B cell (primary cell): ENCODE measurements around the gene TBRG1. TPM values are rescaled to one million over a fixed set of nuclear protein-coding genes. Genes with fewer than 3 reads are reported as not detected.

Experiments
- ATAC-seq: fragments of 200-7000 bp; cut with Tn5 transposase; one replicate; pipeline ENCODE4 v1.10.0; 2021; ENCODE audit warnings: low read depth, mild to moderate bottlenecking, moderate number of reproducible peaks, moderate library complexity
- CTCF ChIA-PET: fragments of 350-600 bp; sonication (Branson Sonifier 250); formaldehyde crosslinking; loops from one replicate; lab custom pipeline; 2021; ENCODE audit warnings: antibody characterized with exemption, inconsistent platforms; lab: Charles Lee
- POLR2A ChIA-PET: fragments of 350-600 bp; sonication (Branson Sonifier 250); formaldehyde crosslinking; loops from one replicate; lab custom pipeline; 2021; ENCODE audit warnings: antibody characterized with exemption; lab: Charles Lee
- DNase-seq: peaks from one replicate; pipeline ENCODE4 v3.0.0; 2013
- H2AFZ ChIP-seq: 2 replicates; pipeline ENCODE4 v1.6.1; 2012; ENCODE audit warnings: mild to moderate bottlenecking, low read depth, low read length; ENCODE audit not compliant: insufficient read depth, poor library complexity, severe bottlenecking
- H3K27ac ChIP-seq, 2 donors: 1 replicate in 1 of 2; 2 replicates in 1 of 2; pipeline ENCODE4 v1.5.1; 2012 to 2013; ENCODE audit warnings: low read length in 2 of 2, mild to moderate bottlenecking in 2 of 2, moderate library complexity in 1 of 2
- H3K27me3 ChIP-seq, 4 experiments: fragments of 200-600 bp in 1 of 4; sonication (generic) in 1 of 4; replicated peaks in 1 of 4; 1 replicate in 2 of 4; 2 replicates in 2 of 4; pipeline versions ENCODE4 v1.6.1 to v1.7.0; 2013 to 2016; ENCODE audit warnings: low read length in 3 of 4, mild to moderate bottlenecking in 2 of 4, mixed read lengths in 1 of 4, moderate library complexity in 1 of 4; ENCODE audit not compliant: insufficient read depth in 4 of 4, control insufficient read depth in 3 of 4; ENCODE audit errors: control extremely low read depth in 1 of 4
- H3K36me3 ChIP-seq, 2 experiments: replicated peaks in 1 of 2; 1 replicate in 1 of 2; 2 replicates in 1 of 2; pipeline versions ENCODE4 v1.6.1 to v1.7.1; 2013; ENCODE audit warnings: low read length in 1 of 2; ENCODE audit not compliant: insufficient read depth in 2 of 2, control insufficient read depth in 1 of 2; ENCODE audit errors: control extremely low read depth in 1 of 2, extremely low read depth in 1 of 2
- H3K4me1 ChIP-seq, 2 donors: fragments of 200-600 bp in 1 of 2; sonication (generic) in 1 of 2; 1 replicate in 1 of 2; 2 replicates in 1 of 2; pipeline versions ENCODE4 v1.5.1 to v1.6.1; 2013 to 2017; ENCODE audit warnings: low read length in 2 of 2; ENCODE audit not compliant: control insufficient read depth in 2 of 2, insufficient read depth in 2 of 2
- H3K4me2 ChIP-seq: replicated peaks from 2 replicates; pipeline ENCODE3; 2012; ENCODE audit warnings: mild to moderate bottlenecking, low read depth, low read length; ENCODE audit not compliant: poor library complexity, severe bottlenecking
- H3K4me3 ChIP-seq, 5 experiments: fragments of 200-600 bp in 1 of 5; sonication (generic) in 1 of 5; 1 replicate in 3 of 5; 2 replicates in 2 of 5; pipeline versions ENCODE4 v1.5.1 to v1.7.0; 2011 to 2016; ENCODE audit warnings: low read length in 4 of 5, mild to moderate bottlenecking in 4 of 5, low read depth in 2 of 5, control low read depth in 1 of 5, moderate library complexity in 1 of 5; ENCODE audit not compliant: insufficient read depth in 1 of 5; ENCODE audit errors: control extremely low read depth in 1 of 5, extremely low read depth in 1 of 5
- H3K79me2 ChIP-seq: fragments of 200-600 bp; sonication (generic); one replicate; pipeline ENCODE4 v1.6.0; 2016; ENCODE audit warnings: low read length; ENCODE audit not compliant: control insufficient read depth, insufficient read depth
- H3K9ac ChIP-seq: fragments of 200-600 bp; sonication (generic); 2 replicates; pipeline ENCODE4 v1.6.1; 2017; ENCODE audit warnings: mild to moderate bottlenecking, low read length, moderate library complexity
- H3K9me3 ChIP-seq, 3 donors: one replicate each; pipeline versions ENCODE4 v1.6.1 to v1.7.1; 2013; ENCODE audit warnings: low read length in 2 of 3; ENCODE audit not compliant: control insufficient read depth in 2 of 3, insufficient read depth in 1 of 3; ENCODE audit errors: control extremely low read depth in 1 of 3
- H4K20me1 ChIP-seq: 2 replicates; pipeline ENCODE4 v1.6.0; 2012; ENCODE audit warnings: mild to moderate bottlenecking, low read length; ENCODE audit not compliant: insufficient read depth, control insufficient read depth, poor library complexity, severe bottlenecking
- H3K27ac Mint-ChIP-seq: one replicate; pipeline ENCODE4 v1.8.0; 2021; ENCODE audit warnings: mixed read lengths
- H3K27me3 Mint-ChIP-seq: one replicate; pipeline ENCODE4 v1.8.0; 2021; ENCODE audit warnings: mixed read lengths
- H3K4me1 Mint-ChIP-seq: one replicate; pipeline ENCODE4 v1.8.0; 2021; ENCODE audit warnings: mixed read lengths
- H3K4me3 Mint-ChIP-seq: one replicate; pipeline ENCODE4 v1.8.0; 2021; ENCODE audit warnings: mixed read lengths
- H3K9me3 Mint-ChIP-seq: one replicate; pipeline ENCODE4 v1.8.0; 2022; ENCODE audit warnings: mixed read lengths; ENCODE audit not compliant: insufficient read depth
- CTCF ChIP-seq: fragments of 200-600 bp; IDR thresholded peaks from one replicate; pipeline ENCODE4 v1.8.0; 2022; ENCODE audit warnings: antibody characterized with exemption, mild to moderate bottlenecking
- EZH2 ChIP-seq: IDR thresholded peaks from 2 replicates; pipeline ENCODE4 v1.6.1; 2012; ENCODE audit warnings: borderline replicate concordance, low read depth, mild to moderate bottlenecking, moderate library complexity, low read length; ENCODE audit not compliant: insufficient read depth, poor library complexity, severe bottlenecking
- WGBS: methylation state at CpG from one replicate; pipeline ENCODE4 v1.1.5; 2013; ENCODE audit warnings: missing lambda C conversion rate; ENCODE audit not compliant: insufficient coverage; 5-methylcytosine and 5-hydroxymethylcytosine counted together
- intact Hi-C: fragments of 100-400 bp; cut with micrococcal nuclease; formaldehyde crosslinking; loops from one replicate; pipeline ENCODE4 v1.10.0; 2022
- polyA plus RNA-seq: library from polyadenylated mRNA; depleted of rRNA; stranded (reverse); fragments of >200 nt; gene quantifications from 2 replicates; pipeline ENCODE4 v1.2.3, GENCODE V29; 2012
- total RNA-seq, 2 donors: library from RNA; stranded (reverse); fragments of 120-200 nt in 1 of 2; gene quantifications; 1 replicate in 1 of 2; 2 replicates in 1 of 2; pipeline versions ENCODE4 v1.2.3 to v1.2.4, GENCODE V29; 2013 to 2022

Gene TBRG1
- total and polyA plus RNA-seq, 2 donors (not counting 1 experiment from before 2014, with no cell fraction given), result 68.2 to 71.5 TPM

- Histone ChIP-seq H3K4me2 (no peak overlapping the region), H3K36me3 (no peaks in the 10 kb centered on the region), H4K20me1 (no peaks in the 10 kb centered on the region), H3K9me3 (no peaks in the 10 kb centered on the region), H3K4me3 (no peak overlapping the region), H3K9ac (no peak overlapping the region), H3K27ac (no peak overlapping the region), H3K4me1 (peaks cover 3% of the 10 kb centered on the region in 2 donors), H3K79me2 (no peaks in the 10 kb centered on the region), H3K27me3 (no peaks in the 10 kb centered on the region), H2AFZ (no peak overlapping the region)
- CTCF ChIA-PET, result interaction anchor here (1.0 to 1.1 kb wide), 2 partner anchors 9 to 12 kb away, joined by 3 to 4 read pairs; partner anchors contain the start of gene TBRG1
- POLR2A ChIA-PET, result interaction anchor here (0.6 kb wide), 1 partner anchor 12 kb away, joined by 3 read pairs; the partner anchor contains the start of gene TBRG1
- TF ChIP-seq EZH2, result no peak
- no peak for TF ChIP-seq CTCF
- Mint-ChIP-seq H3K4me1 (peaks cover 3% of the 10 kb centered on the region), H3K27me3 (peaks cover 18% of the 10 kb centered on the region), H3K27ac (no peak overlapping the region), H3K4me3 (no peak overlapping the region), H3K9me3 (no peaks in the 10 kb centered on the region)
- intact Hi-C loops, result no loop called here
- ATAC-seq, result no peak
- no peak for DNase-seq
- WGBS, result no CpG with 5 or more reads among the region's 2 CpGs
These were observed 12.4 kb upstream of the TBRG1 start for GRCh38 chr11:124610295-124610694.

- no peak for ATAC-seq
- H3K27me3 Mint-ChIP-seq, result peaks cover 17% of the 10 kb centered on the region
- no peak for TF ChIP-seq EZH2
- no peaks in the 10 kb centered on the region for H3K4me1 ChIP-seq
- no peaks in the 10 kb centered on the region for H3K9me3 Mint-ChIP-seq
- 87% methylated on average over 5 of the region's 5 CpGs for WGBS
- no peak within 1 kb of the TSS for H3K27ac ChIP-seq
- no peaks in the 10 kb centered on the region for H3K79me2 ChIP-seq
- H3K36me3 ChIP-seq, result no peaks in the 10 kb centered on the region
- no peaks in the 10 kb centered on the region for H3K4me1 Mint-ChIP-seq
- no peak within 1 kb of the TSS for H3K27ac Mint-ChIP-seq
- H4K20me1 ChIP-seq, result no peaks in the 10 kb centered on the region
- no peaks in the 10 kb centered on the region for H3K9me3 ChIP-seq
- intact Hi-C loops, result no loop called here
- no peak within 1 kb of the TSS for H3K4me3 Mint-ChIP-seq
- no peak within 1 kb of the TSS for H3K9ac ChIP-seq
- no peaks in the 10 kb centered on the region for H3K27me3 ChIP-seq
- no peak within 1 kb of the TSS for H3K4me3 ChIP-seq
- DNase-seq, result no peak
- ChIA-PET POLR2A (interaction anchor here (0.6 kb wide), 1 partner anchor 11 kb away, joined by 3 read pairs; the partner anchor contains the start of gene TBRG1), CTCF (interaction anchor here (1.0 to 1.1 kb wide), 2 partner anchors 9 to 11 kb away, joined by 3 to 4 read pairs; partner anchors contain the start of gene TBRG1)
- no peak within 1 kb of the TSS for H3K4me2 ChIP-seq
- no peak within 1 kb of the TSS for H2AFZ ChIP-seq
These were observed 11.6 kb upstream of the TBRG1 start, which contains the start of gene PANX3 for GRCh38 chr11:124611064-124611463. PANX3 (plus strand) TSS chr11:124611428; CDS start chr11:124611557, 129 bp downstream.
